Heart left ventricle (tissue), 13 donors: Measurements from ENCODE around the gene SH3RF3.

Experiments used
- POLR2A ChIP-seq, 2 donors: fragments of 450-650 bp; IDR thresholded peaks; one replicate each; pipeline ENCODE4 v1.6.1; 2017; ENCODE audit warnings: antibody characterized with exemption in 2 of 2, mild to moderate bottlenecking in 2 of 2, moderate library complexity in 2 of 2
- TF ChIP-seq, protein P1 (sequence below), 12 donors: fragments of 200-600 bp; sonication (generic) in 4 of 12; IDR thresholded peaks; one replicate each; pipeline versions ENCODE4 v1.5.0 to v1.8.0; 2018 to 2022; ENCODE audit warnings: antibody characterized with exemption in 12 of 12, mild to moderate bottlenecking in 5 of 12
- donor health status: ischemic (EF 13 %, LVEDD 7.1; RV severe dilation, severe dysfunction).
- donor health status: DM: no; HTN: yes; CAD: no.
- donor health status: DM: no; HTN: no; CAD: no.
- donor health status: ischemic (EF 25% LVEDD 6.9; RV normal size, moderate dysfunction).
- donor health status: ischemic (EF 25% LVEDD 5.7; RV mildly dilated, moderate dysfunction).
- donor health status: ischemic (EF 35%, LVEDD 5.7; RV mildly dilated, moderate dysfunction).
- donor health status: nonischemic (EF 11% LVEDD 7.7; RV severe dilation, severe dysfunction).
- donor health status: DM: yes; HTN: yes; CAD: no.
- donor health status: PGD.
- donor health status: ischemic (EF 29% LVEDD 5.4; RV normal size, mild dysfunction).
- donor health status: nonischemic (EF 23%, LVEDD 6.1; RV moderate dilation, normal function).

DNA sequence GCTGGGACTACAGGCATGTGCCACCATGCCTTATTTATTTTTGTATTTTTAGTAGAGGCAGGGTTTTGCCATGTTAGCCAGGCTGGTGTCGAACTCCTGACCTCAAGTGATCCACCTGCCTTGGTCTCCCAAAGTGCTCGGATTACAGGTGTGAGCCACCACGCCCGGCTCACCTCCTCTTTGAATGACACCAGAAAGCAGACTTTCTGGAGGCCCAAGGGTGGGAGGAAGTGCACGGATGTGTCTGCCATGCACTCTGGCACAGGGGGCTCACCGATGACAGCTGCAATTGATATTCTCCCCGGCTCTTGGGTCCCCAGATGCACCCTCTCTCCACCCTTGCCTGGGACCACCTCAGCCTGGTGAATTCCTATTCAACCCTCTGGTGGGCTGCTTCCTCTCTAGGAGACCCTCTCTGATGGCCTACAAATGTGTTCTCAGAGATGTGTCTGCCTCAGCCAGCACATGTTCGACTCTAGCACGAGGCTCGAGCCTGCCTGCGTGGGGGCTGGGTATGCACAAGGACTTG lies 397.5 kb downstream of the SH3RF3 start:
- no peak for TF ChIP-seq POLR2A (IDR thresholded peaks at IDR 0.05)
- TF ChIP-seq, protein P1, sequence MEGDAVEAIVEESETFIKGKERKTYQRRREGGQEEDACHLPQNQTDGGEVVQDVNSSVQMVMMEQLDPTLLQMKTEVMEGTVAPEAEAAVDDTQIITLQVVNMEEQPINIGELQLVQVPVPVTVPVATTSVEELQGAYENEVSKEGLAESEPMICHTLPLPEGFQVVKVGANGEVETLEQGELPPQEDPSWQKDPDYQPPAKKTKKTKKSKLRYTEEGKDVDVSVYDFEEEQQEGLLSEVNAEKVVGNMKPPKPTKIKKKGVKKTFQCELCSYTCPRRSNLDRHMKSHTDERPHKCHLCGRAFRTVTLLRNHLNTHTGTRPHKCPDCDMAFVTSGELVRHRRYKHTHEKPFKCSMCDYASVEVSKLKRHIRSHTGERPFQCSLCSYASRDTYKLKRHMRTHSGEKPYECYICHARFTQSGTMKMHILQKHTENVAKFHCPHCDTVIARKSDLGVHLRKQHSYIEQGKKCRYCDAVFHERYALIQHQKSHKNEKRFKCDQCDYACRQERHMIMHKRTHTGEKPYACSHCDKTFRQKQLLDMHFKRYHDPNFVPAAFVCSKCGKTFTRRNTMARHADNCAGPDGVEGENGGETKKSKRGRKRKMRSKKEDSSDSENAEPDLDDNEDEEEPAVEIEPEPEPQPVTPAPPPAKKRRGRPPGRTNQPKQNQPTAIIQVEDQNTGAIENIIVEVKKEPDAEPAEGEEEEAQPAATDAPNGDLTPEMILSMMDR (IDR thresholded peaks at IDR 0.05): no peak
